Neuron (in vitro differentiated cells): ENCODE results near the gene NIPA2.

Experiments
- H2AFZ ChIP-seq: one replicate; pipeline ENCODE4 v1.6.1; 2013; ENCODE audit warnings: low read depth, mild to moderate bottlenecking, inconsistent platforms, low read length, moderate library complexity
- H3K27me3 ChIP-seq: one replicate; pipeline ENCODE4 v1.6.1; 2013; ENCODE audit warnings: low read length; ENCODE audit not compliant: insufficient read depth
- H3K36me3 ChIP-seq: one replicate; pipeline ENCODE4 v1.6.1; 2013; ENCODE audit warnings: low read length; ENCODE audit not compliant: insufficient read depth
- H3K4me1 ChIP-seq: one replicate; pipeline ENCODE4 v1.6.1; 2013; ENCODE audit warnings: low read length; ENCODE audit not compliant: insufficient read depth
- H3K4me3 ChIP-seq: 2 replicates; pipeline ENCODE4 v1.5.1; 2013; ENCODE audit warnings: mild to moderate bottlenecking, low read length, moderate library complexity
- H3K9me3 ChIP-seq: one replicate; pipeline ENCODE4 v1.6.1; 2013; ENCODE audit warnings: low read length

The NIPA2 gene

DNA sequence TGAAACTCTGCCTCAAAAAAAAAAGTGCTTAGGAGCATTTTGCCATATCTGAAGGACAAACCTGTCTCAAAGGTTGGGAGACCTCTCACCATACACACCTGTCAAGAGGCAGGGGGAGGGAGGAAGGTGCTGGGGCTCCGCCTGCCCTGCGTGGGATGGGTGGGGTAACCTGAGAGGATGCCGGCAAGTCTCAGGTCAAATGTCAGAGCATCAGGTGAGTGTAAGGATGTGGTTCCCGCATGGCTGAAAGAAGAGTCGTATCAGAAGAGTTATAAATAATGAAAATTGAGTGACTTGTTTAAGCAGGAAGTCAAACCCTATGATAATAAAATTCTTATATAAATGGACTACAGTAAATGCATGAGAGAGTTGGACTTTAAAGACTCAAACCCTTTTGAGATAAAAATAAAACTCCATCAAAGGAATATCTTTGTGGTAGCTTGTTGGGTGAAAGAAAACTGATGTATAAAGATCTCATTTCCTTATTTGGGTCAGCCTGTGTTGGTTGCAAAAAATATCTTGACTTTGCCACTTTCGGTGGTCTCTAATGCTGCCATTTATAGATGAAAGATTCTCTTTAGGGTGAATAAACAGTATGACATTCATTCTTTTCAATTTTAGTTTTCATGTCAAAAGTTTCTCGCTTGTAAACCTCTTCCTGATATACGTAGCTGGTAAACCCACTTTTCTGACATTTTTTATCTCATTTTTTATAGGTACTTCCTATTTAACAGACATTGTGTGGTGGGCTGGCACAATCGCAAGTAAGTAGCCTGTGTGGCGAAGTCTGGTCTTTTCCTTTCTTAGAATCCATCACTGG is 28.2 kb upstream of the NIPA2 start:
- H3K4me1 ChIP-seq, result no peaks in the 10 kb centered on the region
- no peaks in the 10 kb centered on the region for H3K27me3 ChIP-seq
- no peaks in the 10 kb centered on the region for H3K9me3 ChIP-seq
- H2AFZ ChIP-seq, result no peak overlapping the region
- H3K36me3 ChIP-seq, result peaks cover 3% of the 10 kb centered on the region
- no peak overlapping the region for H3K4me3 ChIP-seq

DNA sequence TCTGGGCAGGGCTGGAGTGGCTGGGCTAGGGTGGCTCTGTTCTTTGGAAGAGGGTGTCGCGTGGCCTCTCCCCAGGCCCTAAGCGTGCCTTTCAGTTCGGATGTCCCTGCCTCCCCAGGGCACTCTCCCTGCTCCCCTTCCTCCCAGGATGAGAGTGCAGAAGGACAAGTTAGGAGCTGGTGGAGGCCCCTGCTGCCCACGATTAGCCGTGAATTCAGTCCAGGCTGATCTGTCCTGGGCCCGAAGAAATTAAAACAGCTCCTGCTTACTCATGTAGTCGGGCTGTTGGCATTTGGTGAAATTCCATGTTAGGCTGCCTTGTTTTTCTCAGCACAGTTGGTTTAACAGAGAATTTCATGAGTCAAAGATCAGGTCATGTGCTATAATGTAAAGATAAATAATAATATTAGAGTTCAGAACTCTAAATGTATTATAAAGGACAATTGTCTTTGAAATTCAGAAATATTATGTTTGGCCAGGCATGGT is 27.6 kb upstream of the NIPA2 start:
- H3K36me3 ChIP-seq, result peaks cover 3% of the 10 kb centered on the region
- H3K9me3 ChIP-seq, result no peaks in the 10 kb centered on the region
- no peak overlapping the region for H2AFZ ChIP-seq
- H3K4me3 ChIP-seq, result no peak overlapping the region
- no peaks in the 10 kb centered on the region for H3K27me3 ChIP-seq
- H3K4me1 ChIP-seq, result no peaks in the 10 kb centered on the region

DNA sequence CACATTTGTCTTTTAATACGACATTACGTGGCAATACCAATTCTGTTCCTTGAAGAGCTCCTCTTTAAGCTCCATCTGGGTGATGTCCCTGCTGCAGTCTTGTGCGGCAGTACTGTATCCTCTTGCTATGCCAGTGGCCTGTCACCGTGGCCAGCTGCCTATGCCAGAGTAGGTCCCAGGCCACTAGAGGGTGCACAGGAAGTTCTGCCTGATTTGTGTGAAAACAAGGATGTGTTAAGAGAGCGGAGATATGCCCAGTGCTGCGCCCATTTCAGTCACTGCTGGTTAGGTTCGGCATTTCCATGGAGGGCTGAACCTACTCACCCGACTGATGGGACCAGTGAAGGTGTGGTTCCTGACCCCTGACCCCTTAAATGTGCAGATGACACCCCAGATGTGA is 26.8 kb upstream of the NIPA2 start:
- Histone ChIP-seq H3K4me1 (no peaks in the 10 kb centered on the region), H2AFZ (no peak overlapping the region), H3K27me3 (no peaks in the 10 kb centered on the region), H3K9me3 (no peaks in the 10 kb centered on the region), H3K36me3 (peaks cover 3% of the 10 kb centered on the region), H3K4me3 (no peak overlapping the region)

DNA sequence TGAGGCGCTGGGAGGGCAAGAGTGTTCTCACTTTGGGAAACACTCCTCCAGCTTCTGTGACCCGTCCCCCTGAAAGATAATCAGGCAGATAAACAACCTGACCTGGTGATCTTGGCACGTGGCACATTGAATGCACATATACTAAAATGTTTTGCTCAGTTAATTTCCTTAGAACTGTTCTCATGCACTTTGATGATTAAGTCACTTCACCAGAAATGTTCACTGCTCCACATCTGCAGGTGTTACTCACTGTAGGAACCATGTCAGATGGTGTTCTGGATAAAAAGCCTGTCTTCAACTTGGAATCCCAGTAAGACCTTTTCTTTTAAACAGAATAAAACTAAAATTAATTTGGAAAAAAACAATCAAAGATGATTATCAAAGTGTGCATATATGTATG is 24.6 kb upstream of the NIPA2 start:
- H3K9me3 ChIP-seq, result no peaks in the 10 kb centered on the region
- H3K36me3 ChIP-seq, result peaks cover 3% of the 10 kb centered on the region
- no peaks in the 10 kb centered on the region for H3K4me1 ChIP-seq
- no peaks in the 10 kb centered on the region for H3K27me3 ChIP-seq
- no peak overlapping the region for H3K4me3 ChIP-seq
- H2AFZ ChIP-seq, result no peak overlapping the region

DNA sequence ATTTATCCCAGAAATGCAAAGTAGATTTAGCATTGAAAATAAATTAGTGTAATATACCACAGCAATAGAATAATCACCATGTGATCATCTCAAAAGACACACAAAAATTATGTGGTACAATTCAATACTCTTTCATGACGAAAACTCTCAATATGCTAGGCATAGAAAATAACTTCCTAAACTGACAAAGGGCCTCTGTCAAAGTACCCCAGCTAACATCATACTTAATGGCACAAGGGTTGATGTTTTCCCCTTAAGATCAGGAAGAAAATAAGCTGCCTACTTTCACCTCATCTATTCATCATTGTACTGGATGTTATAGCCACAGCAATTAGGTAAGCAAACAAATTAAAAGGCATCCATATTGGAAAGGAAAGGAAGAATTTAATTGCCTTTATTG is 22.7 kb upstream of the NIPA2 start:
- Histone ChIP-seq H3K4me3 (no peak overlapping the region), H3K36me3 (peaks cover 11% of the 10 kb centered on the region), H3K9me3 (no peaks in the 10 kb centered on the region), H3K27me3 (no peaks in the 10 kb centered on the region), H3K4me1 (no peaks in the 10 kb centered on the region), H2AFZ (no peak overlapping the region)

DNA sequence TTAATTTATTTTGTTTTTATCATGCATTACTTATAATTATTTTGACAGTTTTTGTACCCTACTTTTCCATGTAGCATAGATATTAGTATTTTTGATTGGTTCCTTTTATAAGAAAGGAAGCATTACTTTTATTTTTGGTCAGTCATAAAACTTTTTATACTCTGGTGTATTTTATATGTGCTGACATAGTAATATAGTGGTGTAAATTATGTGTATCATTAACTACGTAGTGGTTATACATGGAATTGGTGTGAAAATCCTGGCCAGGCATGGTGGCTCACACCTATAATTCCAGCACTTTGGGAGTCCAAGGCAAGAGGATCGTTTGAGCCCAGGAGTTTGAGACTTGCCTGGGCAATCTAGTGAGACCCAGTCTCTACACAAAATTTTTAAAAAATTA is 18.8 kb upstream of the NIPA2 start:
- no peaks in the 10 kb centered on the region for H3K9me3 ChIP-seq
- no peak overlapping the region for H3K4me3 ChIP-seq
- peaks cover 29% of the 10 kb centered on the region for H3K36me3 ChIP-seq
- no peaks in the 10 kb centered on the region for H3K27me3 ChIP-seq
- H3K4me1 ChIP-seq, result no peaks in the 10 kb centered on the region
- no peak overlapping the region for H2AFZ ChIP-seq

DNA sequence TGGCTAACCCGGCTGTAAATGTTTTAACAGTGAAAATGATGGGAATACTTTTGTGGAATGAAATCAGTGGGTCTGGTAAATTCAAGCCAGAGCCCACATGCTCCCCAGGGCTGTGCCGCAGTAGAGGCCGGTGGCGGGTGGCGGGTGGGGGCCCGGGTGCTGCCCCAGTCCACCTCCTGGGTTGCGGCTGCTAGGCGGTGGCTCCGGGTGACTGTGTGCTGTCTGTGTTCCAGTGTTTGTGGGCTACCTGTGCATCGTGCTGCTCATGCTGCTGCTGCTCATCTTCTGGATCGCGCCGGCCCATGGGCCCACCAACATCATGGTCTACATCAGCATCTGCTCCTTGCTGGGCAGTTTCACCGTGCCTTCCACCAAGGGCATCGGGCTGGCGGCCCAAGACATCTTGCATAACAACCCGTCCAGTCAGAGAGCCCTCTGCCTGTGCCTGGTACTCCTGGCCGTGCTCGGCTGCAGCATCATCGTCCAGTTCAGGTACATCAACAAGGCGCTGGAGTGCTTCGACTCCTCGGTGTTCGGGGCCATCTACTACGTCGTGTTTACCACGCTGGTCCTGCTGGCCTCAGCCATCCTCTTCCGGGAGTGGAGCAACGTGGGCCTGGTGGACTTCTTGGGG is 14.9 kb upstream of the NIPA2 start:
- no peak overlapping the region for H2AFZ ChIP-seq
- no peaks in the 10 kb centered on the region for H3K4me1 ChIP-seq
- H3K36me3 ChIP-seq, result peaks cover 35% of the 10 kb centered on the region
- H3K9me3 ChIP-seq, result no peaks in the 10 kb centered on the region
- no peak overlapping the region for H3K4me3 ChIP-seq
- H3K27me3 ChIP-seq, result no peaks in the 10 kb centered on the region

DNA sequence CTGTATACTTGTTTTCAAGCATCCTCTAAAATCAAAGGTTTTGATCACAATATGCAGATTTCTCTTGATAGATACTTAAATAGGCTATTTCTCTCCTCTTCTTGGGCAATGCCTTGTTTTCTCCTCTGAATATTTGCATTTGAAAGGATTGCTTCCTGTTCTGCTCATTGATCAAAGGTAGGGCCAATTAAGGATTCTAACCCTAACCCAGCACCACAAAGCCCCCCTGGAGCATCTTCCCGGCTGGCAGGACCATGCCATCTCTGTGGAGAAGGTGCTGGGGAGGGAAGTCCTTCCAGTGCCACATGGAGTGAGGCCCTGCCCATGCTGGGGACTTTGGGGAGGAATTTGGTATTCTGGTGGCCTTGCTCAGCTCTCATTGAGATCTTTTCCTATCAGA is 11.3 kb upstream of the NIPA2 start:
- no peak overlapping the region for H2AFZ ChIP-seq
- H3K4me1 ChIP-seq, result no peaks in the 10 kb centered on the region
- peaks cover 19% of the 10 kb centered on the region for H3K36me3 ChIP-seq
- no peak overlapping the region for H3K4me3 ChIP-seq
- H3K27me3 ChIP-seq, result no peaks in the 10 kb centered on the region
- no peaks in the 10 kb centered on the region for H3K9me3 ChIP-seq

DNA sequence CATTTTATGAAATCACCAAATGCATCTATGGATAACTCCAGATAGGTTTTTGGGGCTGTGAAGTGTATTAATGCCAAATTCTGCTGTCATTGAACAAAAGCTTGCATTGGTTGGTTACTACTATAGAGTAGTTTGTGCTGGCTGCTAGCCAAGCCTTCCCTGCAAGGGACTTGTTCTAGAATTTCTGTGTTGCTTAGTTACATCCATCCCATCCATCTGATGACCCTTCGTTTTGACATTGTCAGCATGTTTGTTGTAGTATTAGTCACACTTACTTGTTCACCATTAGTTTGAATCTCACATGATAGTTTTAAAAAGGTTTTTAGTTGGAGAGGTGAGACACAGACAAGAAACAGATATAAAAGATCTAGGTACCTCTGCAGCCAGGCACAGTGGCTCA is 7.0 kb upstream of the NIPA2 start:
- Histone ChIP-seq H3K9me3 (no peaks in the 10 kb centered on the region), H3K4me3 (no peak overlapping the region), H3K36me3 (peaks cover 2% of the 10 kb centered on the region), H3K27me3 (no peaks in the 10 kb centered on the region), H2AFZ (no peak overlapping the region), H3K4me1 (no peaks in the 10 kb centered on the region)

DNA sequence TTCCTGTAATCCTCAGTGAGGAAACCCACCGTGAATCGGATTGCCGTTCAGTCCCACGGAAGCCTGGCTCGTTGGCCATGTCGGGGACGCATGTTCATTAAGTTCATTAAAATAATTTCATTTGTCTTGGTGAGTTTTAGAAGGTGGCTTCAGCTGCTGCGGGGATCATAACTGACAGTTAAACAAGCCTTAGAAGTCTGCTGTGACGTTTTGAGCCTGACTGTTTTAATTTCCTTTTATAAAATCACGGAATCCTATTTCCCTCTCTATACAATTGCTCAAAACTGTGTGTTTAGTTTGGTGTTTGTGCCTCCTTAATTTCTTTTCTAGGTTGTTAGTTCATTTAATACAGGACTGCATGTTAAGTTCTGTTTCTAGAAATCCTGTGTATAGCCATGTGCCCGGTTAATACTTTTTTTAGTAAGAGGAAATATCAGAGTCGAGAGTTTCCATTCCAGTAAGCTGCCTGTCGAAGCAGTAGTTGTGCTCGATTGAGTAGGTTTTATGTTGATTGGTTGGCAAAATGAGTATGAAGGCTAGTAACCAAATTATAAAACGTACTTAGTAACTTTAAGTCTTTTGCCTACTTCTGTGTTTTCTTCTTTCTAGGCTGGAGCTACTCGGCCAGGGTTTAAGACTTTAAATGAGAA is 705 bp downstream of the NIPA2 start:
- Histone ChIP-seq H3K36me3 (peaks cover 11% of the 10 kb centered on the region), H3K4me3 (peak overlapping the region; percentile 92), H3K4me1 (peaks cover 13% of the 10 kb centered on the region), H3K27me3 (no peaks in the 10 kb centered on the region), H3K9me3 (no peaks in the 10 kb centered on the region), H2AFZ (peak overlapping the region; percentile 95)

DNA sequence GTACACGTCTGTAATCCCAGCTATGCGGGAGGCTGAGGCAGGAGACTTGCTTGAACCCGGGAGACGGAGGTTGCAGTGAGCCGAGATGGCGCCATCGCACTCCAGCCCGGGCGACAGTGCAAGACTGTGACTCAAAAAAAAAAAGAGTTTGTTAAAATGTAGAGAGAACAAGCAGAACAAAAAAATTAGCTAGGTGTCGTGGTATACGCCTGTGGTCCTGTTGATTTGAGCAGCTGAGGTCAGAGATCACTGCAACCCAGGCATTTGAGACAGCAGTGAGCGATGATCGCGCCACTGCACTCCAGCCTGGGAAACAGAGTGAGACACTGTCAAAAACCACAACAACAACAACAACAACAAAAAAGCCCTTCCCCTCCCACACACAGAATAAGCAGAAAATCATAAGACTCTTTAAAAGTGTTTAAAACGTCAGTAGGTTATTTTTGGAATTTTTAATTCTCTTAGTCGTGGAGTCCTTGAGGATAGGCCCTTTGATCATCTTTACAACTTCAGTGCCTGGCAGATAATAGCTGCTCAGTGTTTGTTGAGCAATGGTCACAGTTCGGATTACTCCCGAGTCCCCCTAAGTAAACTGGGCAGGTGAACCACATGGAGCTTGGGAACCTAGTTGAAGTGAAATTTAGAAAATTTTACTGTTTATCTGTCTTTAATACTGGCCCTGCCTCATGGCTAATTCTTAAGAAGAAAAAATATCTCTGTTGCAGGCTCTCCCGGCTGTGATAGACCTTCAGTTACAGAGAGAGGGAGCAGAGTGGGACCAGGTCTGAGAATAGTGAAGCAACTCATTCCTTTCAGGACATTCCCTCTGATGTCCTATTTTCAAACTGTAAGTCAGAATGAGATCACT is 6.2 kb downstream of the NIPA2 start:
- Histone ChIP-seq H3K4me1 (peaks cover 9% of the 10 kb centered on the region), H3K36me3 (peaks cover 37% of the 10 kb centered on the region), H2AFZ (no peak overlapping the region), H3K9me3 (no peaks in the 10 kb centered on the region), H3K27me3 (no peaks in the 10 kb centered on the region), H3K4me3 (no peak overlapping the region)

DNA sequence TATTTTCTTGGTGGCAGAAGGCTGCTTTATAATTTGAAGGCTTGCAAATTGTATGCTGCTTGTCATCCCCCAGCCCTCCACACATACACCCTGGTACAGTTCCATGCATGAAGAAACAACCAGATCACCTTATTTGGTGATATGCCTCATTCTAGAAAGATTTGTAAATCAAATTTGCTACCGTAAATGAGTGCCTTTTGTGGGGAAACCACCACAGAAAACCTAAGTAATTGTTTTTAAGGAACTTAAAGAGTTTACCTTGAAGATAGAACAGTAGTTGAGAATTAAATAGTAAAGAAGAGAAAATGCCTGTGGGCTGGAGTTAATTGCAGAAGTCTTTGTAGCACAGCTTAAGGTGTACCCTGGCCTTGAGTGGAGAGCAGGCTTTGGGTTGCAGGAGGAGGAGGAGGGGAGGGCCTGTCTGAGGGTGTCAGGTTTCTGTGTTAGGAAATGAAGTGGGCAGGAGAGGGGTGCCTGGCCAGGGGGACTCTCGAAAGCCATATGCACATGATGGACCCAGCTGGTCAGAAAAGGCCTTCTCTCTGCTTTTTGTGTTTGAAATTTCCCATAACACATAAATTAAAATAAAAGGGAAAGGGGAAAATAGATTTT is 6.9 kb downstream of the NIPA2 start:
- Histone ChIP-seq H3K4me3 (no peak overlapping the region), H3K4me1 (peaks cover 5% of the 10 kb centered on the region), H3K9me3 (no peaks in the 10 kb centered on the region), H3K36me3 (peaks cover 37% of the 10 kb centered on the region), H3K27me3 (no peaks in the 10 kb centered on the region), H2AFZ (no peak overlapping the region)
